K562 (cell line): ENCODE data around the gene MYADML2. TPM values are rescaled to one million over a fixed set of nuclear protein-coding genes. Genes with fewer than 3 reads are reported as not detected.
A peak's percentile ranks its signal among the peaks of the same experiment; 100 is the strongest.

Experiments used
- ESRRA ChIP-seq: fragments of 450-650 bp; IDR thresholded peaks from 2 replicates; pipeline ENCODE4 v1.6.1; 2014; ENCODE audit warnings: low read depth, mild to moderate bottlenecking, moderate library complexity, borderline replicate concordance
- ETV5 ChIP-seq: sonication (generic); formaldehyde crosslinking; IDR thresholded peaks from 2 replicates; pipeline ENCODE4 v1.4.0; 2020; ENCODE audit warnings: low read depth, mild to moderate bottlenecking, missing genetic modification reagents
- FOXM1 ChIP-seq, 2 experiments: fragments of 450-650 bp in 1 of 2; sonication (generic) in 1 of 2; formaldehyde crosslinking in 1 of 2; IDR thresholded peaks; 2 replicates each; pipeline versions ENCODE4 v1.6.1 to v1.9.0; 2017 to 2022; ENCODE audit warnings: low read depth in 2 of 2, mild to moderate bottlenecking in 2 of 2, missing genetic modification reagents in 1 of 2, moderate library complexity in 1 of 2
- MTF1 ChIP-seq: fragments of 250-450 bp; sonication (Bioruptor Pico); IDR thresholded peaks from 2 replicates; pipeline ENCODE4 v1.9.0; 2021; ENCODE audit warnings: moderate library complexity, mild to moderate bottlenecking, inconsistent platforms, borderline replicate concordance
- SETDB1 ChIP-seq: IDR thresholded peaks from one replicate; pipeline ENCODE4 v1.6.1; 2012; ENCODE audit warnings: low read length, control low read depth, inconsistent platforms
- SMARCB1 ChIP-seq: IDR thresholded peaks from 2 replicates; pipeline ENCODE4 v1.6.1; 2011; ENCODE audit warnings: improper control_type of control experiment, low read depth; ENCODE audit not compliant: insufficient read length
- SRF ChIP-seq, 2 experiments: fragments of 250-450, 450-650 bp in 1 of 2; sonication (Bioruptor Pico) in 1 of 2; sonication (generic) in 1 of 2; formaldehyde crosslinking; IDR thresholded peaks; 2 replicates each; pipeline versions ENCODE4 v1.5.0 to v1.5.1; 2020 to 2022; ENCODE audit warnings: mild to moderate bottlenecking in 1 of 2, missing genetic modification reagents in 1 of 2
- SRSF9 ChIP-seq: fragments of 200-400 bp; formaldehyde crosslinking; IDR thresholded peaks from 2 replicates; pipeline ENCODE4 v1.6.1; 2017; ENCODE audit warnings: low read depth, low read length, borderline replicate concordance
- polyA plus RNA-seq, 8 experiments: library from polyadenylated mRNA; depleted of rRNA in 4 of 8; stranded (reverse) in 5 of 8; unstranded in 3 of 8; fragments of >200 nt; fragmentation: Nextera tagmentation in 2 of 8; fragmentation: Illumina TruSeq in 1 of 8; extraction: Ambion mirVana in 2 of 8; extraction: Trizol in 1 of 8; gene quantifications; 2 replicates each; pipeline versions ENCODE4 v1.2.1 to v1.2.3, GENCODE V29; 2011 to 2014; ENCODE audit warnings: inconsistent platforms in 1 of 8, missing spikeins in 1 of 8
- total RNA-seq, 7 experiments: library from RNA; depleted of rRNA in 6 of 7; stranded (reverse); fragments of >200 nt in 6 of 7; fragmentation: Illumina TruSeq in 2 of 7; extraction: Trizol in 2 of 7; gene quantifications; 2 replicates each; pipeline versions ENCODE4 v1.2.1 to v1.2.3, GENCODE V29; 2011 to 2021; ENCODE audit warnings: low replicate concordance in 1 of 7
- TF ChIP-seq, protein P1 (sequence below), 2 experiments: fragments of 450-650 bp; formaldehyde crosslinking in 1 of 2; IDR thresholded peaks; 2 replicates each; pipeline versions ENCODE4 v1.4.0 to v1.6.1; 2014 to 2020; ENCODE audit warnings: mild to moderate bottlenecking in 2 of 2, borderline replicate concordance in 1 of 2, low read depth in 1 of 2
- TF ChIP-seq, protein P2 (sequence below): sonication (generic); formaldehyde crosslinking; IDR thresholded peaks from 2 replicates; pipeline ENCODE4 v1.8.1; 2023; ENCODE audit warnings: mild to moderate bottlenecking, missing genetic modification reagents
- TF ChIP-seq, protein P3 (sequence below): fragments of 200-800 bp; sonication (Bioruptor generic); IDR thresholded peaks from 2 replicates; pipeline ENCODE4 v1.6.1; 2016; ENCODE audit warnings: missing genetic modification characterization, missing compliant biosample characterization

MYADML2 gene
- total and polyA plus RNA-seq, 9 of the 15 experiments (the other 6 are each of a cell fraction or from before 2014, with no cell fraction given), result not detected

DNA sequence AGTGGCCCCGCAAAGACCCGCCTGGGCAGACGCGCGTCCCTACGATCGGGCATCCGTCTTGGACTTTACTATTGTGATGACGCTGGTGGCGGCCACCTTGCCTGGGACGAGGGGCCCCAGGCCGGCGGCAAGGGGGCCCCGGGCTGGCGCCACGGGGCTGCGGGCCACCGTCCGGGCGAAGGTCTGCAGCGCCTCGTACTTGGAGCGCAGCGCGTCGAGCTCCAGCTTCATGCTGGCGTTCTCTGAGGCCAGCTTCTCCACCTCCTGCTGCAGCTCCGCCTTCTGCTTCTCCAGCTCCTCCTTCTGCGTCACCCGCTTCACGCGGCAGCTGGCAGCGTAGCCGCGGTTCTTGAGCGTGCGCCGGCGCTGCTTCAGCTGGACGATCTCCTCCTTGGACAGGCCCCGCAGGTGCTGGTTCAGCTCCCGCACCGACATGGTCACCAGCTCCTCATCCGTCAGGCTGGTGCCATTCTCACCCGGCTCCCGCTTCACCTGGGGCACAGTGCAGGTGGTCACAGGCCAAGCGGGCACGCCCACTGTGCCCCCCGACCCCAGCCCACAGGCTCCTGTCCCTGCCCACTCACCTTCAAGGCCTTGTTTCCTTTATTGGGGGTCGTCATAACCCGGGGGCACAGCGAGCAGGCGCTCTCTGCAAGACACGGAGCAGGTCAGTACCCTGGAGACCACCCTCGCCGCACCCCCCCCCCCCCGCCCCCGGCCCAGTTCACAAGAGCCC lies 24.3 kb downstream of the MYADML2 start (continued):
- TF ChIP-seq, protein P1, sequence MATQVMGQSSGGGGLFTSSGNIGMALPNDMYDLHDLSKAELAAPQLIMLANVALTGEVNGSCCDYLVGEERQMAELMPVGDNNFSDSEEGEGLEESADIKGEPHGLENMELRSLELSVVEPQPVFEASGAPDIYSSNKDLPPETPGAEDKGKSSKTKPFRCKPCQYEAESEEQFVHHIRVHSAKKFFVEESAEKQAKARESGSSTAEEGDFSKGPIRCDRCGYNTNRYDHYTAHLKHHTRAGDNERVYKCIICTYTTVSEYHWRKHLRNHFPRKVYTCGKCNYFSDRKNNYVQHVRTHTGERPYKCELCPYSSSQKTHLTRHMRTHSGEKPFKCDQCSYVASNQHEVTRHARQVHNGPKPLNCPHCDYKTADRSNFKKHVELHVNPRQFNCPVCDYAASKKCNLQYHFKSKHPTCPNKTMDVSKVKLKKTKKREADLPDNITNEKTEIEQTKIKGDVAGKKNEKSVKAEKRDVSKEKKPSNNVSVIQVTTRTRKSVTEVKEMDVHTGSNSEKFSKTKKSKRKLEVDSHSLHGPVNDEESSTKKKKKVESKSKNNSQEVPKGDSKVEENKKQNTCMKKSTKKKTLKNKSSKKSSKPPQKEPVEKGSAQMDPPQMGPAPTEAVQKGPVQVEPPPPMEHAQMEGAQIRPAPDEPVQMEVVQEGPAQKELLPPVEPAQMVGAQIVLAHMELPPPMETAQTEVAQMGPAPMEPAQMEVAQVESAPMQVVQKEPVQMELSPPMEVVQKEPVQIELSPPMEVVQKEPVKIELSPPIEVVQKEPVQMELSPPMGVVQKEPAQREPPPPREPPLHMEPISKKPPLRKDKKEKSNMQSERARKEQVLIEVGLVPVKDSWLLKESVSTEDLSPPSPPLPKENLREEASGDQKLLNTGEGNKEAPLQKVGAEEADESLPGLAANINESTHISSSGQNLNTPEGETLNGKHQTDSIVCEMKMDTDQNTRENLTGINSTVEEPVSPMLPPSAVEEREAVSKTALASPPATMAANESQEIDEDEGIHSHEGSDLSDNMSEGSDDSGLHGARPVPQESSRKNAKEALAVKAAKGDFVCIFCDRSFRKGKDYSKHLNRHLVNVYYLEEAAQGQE (IDR thresholded peaks at IDR 0.05; ENCODE audit: borderline replicate concordance), result no peak
- TF ChIP-seq, protein P1 (CRISPR knock-in tag; IDR thresholded peaks at IDR 0.05; ENCODE audit: low read depth), result no peak
- TF ChIP-seq MTF1 (CRISPR knock-in tag), result no peak
- TF ChIP-seq, protein P2, sequence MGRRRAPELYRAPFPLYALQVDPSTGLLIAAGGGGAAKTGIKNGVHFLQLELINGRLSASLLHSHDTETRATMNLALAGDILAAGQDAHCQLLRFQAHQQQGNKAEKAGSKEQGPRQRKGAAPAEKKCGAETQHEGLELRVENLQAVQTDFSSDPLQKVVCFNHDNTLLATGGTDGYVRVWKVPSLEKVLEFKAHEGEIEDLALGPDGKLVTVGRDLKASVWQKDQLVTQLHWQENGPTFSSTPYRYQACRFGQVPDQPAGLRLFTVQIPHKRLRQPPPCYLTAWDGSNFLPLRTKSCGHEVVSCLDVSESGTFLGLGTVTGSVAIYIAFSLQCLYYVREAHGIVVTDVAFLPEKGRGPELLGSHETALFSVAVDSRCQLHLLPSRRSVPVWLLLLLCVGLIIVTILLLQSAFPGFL, result no peak
- TF ChIP-seq ETV5 (CRISPR knock-in tag), result no peak
- no peak for TF ChIP-seq FOXM1 (IDR thresholded peaks at IDR 0.05; ENCODE audit: low read depth)
- TF ChIP-seq FOXM1 (CRISPR knock-in tag; IDR thresholded peaks at IDR 0.05; ENCODE audit: low read depth), result no peak
- TF ChIP-seq, protein P3, sequence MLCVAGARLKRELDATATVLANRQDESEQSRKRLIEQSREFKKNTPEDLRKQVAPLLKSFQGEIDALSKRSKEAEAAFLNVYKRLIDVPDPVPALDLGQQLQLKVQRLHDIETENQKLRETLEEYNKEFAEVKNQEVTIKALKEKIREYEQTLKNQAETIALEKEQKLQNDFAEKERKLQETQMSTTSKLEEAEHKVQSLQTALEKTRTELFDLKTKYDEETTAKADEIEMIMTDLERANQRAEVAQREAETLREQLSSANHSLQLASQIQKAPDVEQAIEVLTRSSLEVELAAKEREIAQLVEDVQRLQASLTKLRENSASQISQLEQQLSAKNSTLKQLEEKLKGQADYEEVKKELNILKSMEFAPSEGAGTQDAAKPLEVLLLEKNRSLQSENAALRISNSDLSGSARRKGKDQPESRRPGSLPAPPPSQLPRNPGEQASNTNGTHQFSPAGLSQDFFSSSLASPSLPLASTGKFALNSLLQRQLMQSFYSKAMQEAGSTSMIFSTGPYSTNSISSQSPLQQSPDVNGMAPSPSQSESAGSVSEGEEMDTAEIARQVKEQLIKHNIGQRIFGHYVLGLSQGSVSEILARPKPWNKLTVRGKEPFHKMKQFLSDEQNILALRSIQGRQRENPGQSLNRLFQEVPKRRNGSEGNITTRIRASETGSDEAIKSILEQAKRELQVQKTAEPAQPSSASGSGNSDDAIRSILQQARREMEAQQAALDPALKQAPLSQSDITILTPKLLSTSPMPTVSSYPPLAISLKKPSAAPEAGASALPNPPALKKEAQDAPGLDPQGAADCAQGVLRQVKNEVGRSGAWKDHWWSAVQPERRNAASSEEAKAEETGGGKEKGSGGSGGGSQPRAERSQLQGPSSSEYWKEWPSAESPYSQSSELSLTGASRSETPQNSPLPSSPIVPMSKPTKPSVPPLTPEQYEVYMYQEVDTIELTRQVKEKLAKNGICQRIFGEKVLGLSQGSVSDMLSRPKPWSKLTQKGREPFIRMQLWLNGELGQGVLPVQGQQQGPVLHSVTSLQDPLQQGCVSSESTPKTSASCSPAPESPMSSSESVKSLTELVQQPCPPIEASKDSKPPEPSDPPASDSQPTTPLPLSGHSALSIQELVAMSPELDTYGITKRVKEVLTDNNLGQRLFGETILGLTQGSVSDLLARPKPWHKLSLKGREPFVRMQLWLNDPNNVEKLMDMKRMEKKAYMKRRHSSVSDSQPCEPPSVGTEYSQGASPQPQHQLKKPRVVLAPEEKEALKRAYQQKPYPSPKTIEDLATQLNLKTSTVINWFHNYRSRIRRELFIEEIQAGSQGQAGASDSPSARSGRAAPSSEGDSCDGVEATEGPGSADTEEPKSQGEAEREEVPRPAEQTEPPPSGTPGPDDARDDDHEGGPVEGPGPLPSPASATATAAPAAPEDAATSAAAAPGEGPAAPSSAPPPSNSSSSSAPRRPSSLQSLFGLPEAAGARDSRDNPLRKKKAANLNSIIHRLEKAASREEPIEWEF, result peak; percentile 56; the same call in 1 of the 2 replicates
- TF ChIP-seq SETDB1, result no peak
- no peak for TF ChIP-seq SRF (CRISPR knock-in tag; IDR thresholded peaks at IDR 0.05)
- no peak for TF ChIP-seq SRSF9
- no peak for TF ChIP-seq SMARCB1
- no peak; the same call in 1 of the 2 replicates for TF ChIP-seq ESRRA
